ENCODE results near the gene SORCS2. TPM values are rescaled to one million over a fixed set of nuclear protein-coding genes. Genes with fewer than 3 reads are reported as not detected.

Gene SORCS2
- polyA plus RNA-seq, 1 donor (not counting 4 experiments of a cell fraction or from before 2014, with no cell fraction given), result 0.09 TPM

- H4K20me1 ChIP-seq (ENCODE audit: control insufficient read depth, extremely low read depth, insufficient read depth, low read length), result no peaks in the 10 kb centered on the region
- H3K4me2 ChIP-seq (ENCODE audit: control insufficient read depth, extremely low read depth, insufficient read depth, low read depth, low read length), result no peak overlapping the region
- TF ChIP-seq CTCF (optimal IDR thresholded peaks at IDR 0.05 in 1 of 3, IDR thresholded peaks at IDR 0.05 in 1 of 3, conservative IDR thresholded peaks at IDR 0.05 in 1 of 3; ENCODE audit: extremely low read depth in 1 of 3, insufficient read depth in 2 of 3, low read length in 3 of 3) (no peak), EZH2 (IDR thresholded peaks at IDR 0.05; ENCODE audit: low read length) (no peak)
- no peaks in the 10 kb centered on the region for H3K9me1 ChIP-seq (ENCODE audit: control insufficient read depth, extremely low read depth, insufficient read depth, low read length)
- H2AFZ ChIP-seq (ENCODE audit: control insufficient read depth, low read length), result no peak overlapping the region
- DNase-seq (ENCODE audit: low read depth, low spot score) (no peak), FAIRE-seq (no peak)
- H3K36me3 ChIP-seq (ENCODE audit: control insufficient read depth in 2 of 2, extremely low read depth in 1 of 2, insufficient read depth in 2 of 2, low read length in 2 of 2), result no peaks in the 10 kb centered on the region
- H3K79me2 ChIP-seq (ENCODE audit: control insufficient read depth, insufficient read depth, low read length), result no peaks in the 10 kb centered on the region
- H3K4me1 ChIP-seq (ENCODE audit: control insufficient read depth, extremely low read depth, insufficient read depth, low read length), result peaks cover 5% of the 10 kb centered on the region
- H3K27ac ChIP-seq (ENCODE audit: control insufficient read depth, insufficient read depth, low read length), result no peak overlapping the region
- H3K9ac ChIP-seq (ENCODE audit: control insufficient read depth, extremely low read depth, insufficient read depth, low read length), result no peak overlapping the region
- dilution Hi-C loops (cut with MboI; ENCODE audit: extremely low pct_ligation_motif_present, low sequenced_read_pairs), result no loop called here
- peaks cover 5% of the 10 kb centered on the region for H3K27me3 ChIP-seq (ENCODE audit: control insufficient read depth, extremely low read depth, insufficient read depth, low read length)
- no peak overlapping the region for H3K4me3 ChIP-seq (ENCODE audit: control insufficient read depth in 2 of 3, extremely low read depth in 1 of 3, insufficient read depth in 2 of 3, low read depth in 1 of 3, low read length in 3 of 3)
- H3K9me3 ChIP-seq (ENCODE audit: control insufficient read depth, low read depth, low read length), result peaks cover 3% of the 10 kb centered on the region
These were observed 19.9 kb downstream of the SORCS2 start for GRCh38 chr4:7212101-7212674.

- dilution Hi-C loops (cut with MboI; ENCODE audit: extremely low pct_ligation_motif_present, low sequenced_read_pairs), result no loop called here
- no peak overlapping the region for H3K27ac ChIP-seq (ENCODE audit: control insufficient read depth, insufficient read depth, low read length)
These were observed 20.6 kb downstream of the SORCS2 start for GRCh38 chr4:7212921-7213320.

More at GRCh38 chr4:7212921-7213320, 20.6 kb downstream of the SORCS2 start:
- H3K9me1 ChIP-seq (ENCODE audit: control insufficient read depth, extremely low read depth, insufficient read depth, low read length), result no peaks in the 10 kb centered on the region
- TF ChIP-seq CTCF (optimal IDR thresholded peaks at IDR 0.05 in 1 of 3, IDR thresholded peaks at IDR 0.05 in 1 of 3, conservative IDR thresholded peaks at IDR 0.05 in 1 of 3; ENCODE audit: extremely low read depth in 1 of 3, insufficient read depth in 2 of 3, low read length in 3 of 3), result no peak
- TF ChIP-seq EZH2 (IDR thresholded peaks at IDR 0.05; ENCODE audit: low read length), result no peak
- peaks cover 5% of the 10 kb centered on the region for H3K27me3 ChIP-seq (ENCODE audit: control insufficient read depth, extremely low read depth, insufficient read depth, low read length)
- no peaks in the 10 kb centered on the region for H3K79me2 ChIP-seq (ENCODE audit: control insufficient read depth, insufficient read depth, low read length)
- FAIRE-seq, result no peak
- no peak overlapping the region for H3K4me3 ChIP-seq (ENCODE audit: control insufficient read depth in 2 of 3, extremely low read depth in 1 of 3, insufficient read depth in 2 of 3, low read depth in 1 of 3, low read length in 3 of 3)
- no peaks in the 10 kb centered on the region for H4K20me1 ChIP-seq (ENCODE audit: control insufficient read depth, extremely low read depth, insufficient read depth, low read length)
- no peak for DNase-seq (ENCODE audit: low read depth, low spot score)
- H2AFZ ChIP-seq (ENCODE audit: control insufficient read depth, low read length), result no peak overlapping the region
- H3K9me3 ChIP-seq (ENCODE audit: control insufficient read depth, low read depth, low read length), result peaks cover 3% of the 10 kb centered on the region
- no peak overlapping the region for H3K9ac ChIP-seq (ENCODE audit: control insufficient read depth, extremely low read depth, insufficient read depth, low read length)
- peaks cover 9% of the 10 kb centered on the region for H3K4me1 ChIP-seq (ENCODE audit: control insufficient read depth, extremely low read depth, insufficient read depth, low read length)
- H3K4me2 ChIP-seq (ENCODE audit: control insufficient read depth, extremely low read depth, insufficient read depth, low read depth, low read length), result no peak overlapping the region
- no peaks in the 10 kb centered on the region for H3K36me3 ChIP-seq (ENCODE audit: control insufficient read depth in 2 of 2, extremely low read depth in 1 of 2, insufficient read depth in 2 of 2, low read length in 2 of 2)

Data from keratinocyte (primary cell).